IPS DF 6.9 (cell line): ENCODE measurements around the gene MED16.
"Not testable (repeated sequence)": the region's sequence is repeated elsewhere in the genome, so short reads cannot be mapped to it uniquely, and the experiment has no call there.

Source experiments
- DNase-seq: peaks from one replicate; pipeline ENCODE4 v3.0.0-alpha.2; 2013; ENCODE audit warnings: low read depth, low spot score
- H3K27ac ChIP-seq: one replicate; pipeline ENCODE4 v1.5.1; 2013; ENCODE audit warnings: low read length, control low read depth
- H3K27me3 ChIP-seq: 2 replicates; pipeline ENCODE4 v1.6.1; 2013; ENCODE audit warnings: mild to moderate bottlenecking, low read length; ENCODE audit not compliant: control insufficient read depth, insufficient read depth
- H3K36me3 ChIP-seq: 2 replicates; pipeline ENCODE4 v1.6.1; 2013; ENCODE audit warnings: low read length; ENCODE audit not compliant: control insufficient read depth, insufficient read depth
- H3K4me1 ChIP-seq: 2 replicates; pipeline ENCODE4 v1.6.1; 2013; ENCODE audit warnings: low read length; ENCODE audit not compliant: control insufficient read depth, insufficient read depth
- H3K4me3 ChIP-seq: 2 replicates; pipeline ENCODE4 v1.5.1; 2013; ENCODE audit warnings: mild to moderate bottlenecking, low read length
- H3K9me3 ChIP-seq: 2 replicates; pipeline ENCODE4 v1.6.1; 2013; ENCODE audit warnings: low read length, inconsistent platforms; ENCODE audit not compliant: control insufficient read depth, insufficient read depth
- WGBS: extraction: QIAGEN DNeasy Blood & Tissue Kit; methylation state at CpG from one replicate; pipeline ENCODE4 v1.1.7; 2013; ENCODE audit warnings: mixed read lengths, missing lambda C conversion rate; ENCODE audit not compliant: insufficient read length, insufficient coverage; 5-methylcytosine and 5-hydroxymethylcytosine counted together

MED16 gene

GRCh38 chr19:861141-861755 lies 31.7 kb downstream of the MED16 start:
- Histone ChIP-seq H3K4me3 (peak overlapping the region; percentile 8; the same call in 1 of the 2 replicates), H3K4me1 (peaks cover 7% of the 10 kb centered on the region; the same call in 1 of the 2 replicates), H3K36me3 (no peaks in the 10 kb centered on the region), H3K27me3 (no peaks in the 10 kb centered on the region; the same call in 1 of the 2 replicates), H3K9me3 (no peaks in the 10 kb centered on the region), H3K27ac (no peak overlapping the region)
- WGBS = no CpG with 5 or more reads among the region's 35 CpGs
- DNase-seq = no peak

DNA sequence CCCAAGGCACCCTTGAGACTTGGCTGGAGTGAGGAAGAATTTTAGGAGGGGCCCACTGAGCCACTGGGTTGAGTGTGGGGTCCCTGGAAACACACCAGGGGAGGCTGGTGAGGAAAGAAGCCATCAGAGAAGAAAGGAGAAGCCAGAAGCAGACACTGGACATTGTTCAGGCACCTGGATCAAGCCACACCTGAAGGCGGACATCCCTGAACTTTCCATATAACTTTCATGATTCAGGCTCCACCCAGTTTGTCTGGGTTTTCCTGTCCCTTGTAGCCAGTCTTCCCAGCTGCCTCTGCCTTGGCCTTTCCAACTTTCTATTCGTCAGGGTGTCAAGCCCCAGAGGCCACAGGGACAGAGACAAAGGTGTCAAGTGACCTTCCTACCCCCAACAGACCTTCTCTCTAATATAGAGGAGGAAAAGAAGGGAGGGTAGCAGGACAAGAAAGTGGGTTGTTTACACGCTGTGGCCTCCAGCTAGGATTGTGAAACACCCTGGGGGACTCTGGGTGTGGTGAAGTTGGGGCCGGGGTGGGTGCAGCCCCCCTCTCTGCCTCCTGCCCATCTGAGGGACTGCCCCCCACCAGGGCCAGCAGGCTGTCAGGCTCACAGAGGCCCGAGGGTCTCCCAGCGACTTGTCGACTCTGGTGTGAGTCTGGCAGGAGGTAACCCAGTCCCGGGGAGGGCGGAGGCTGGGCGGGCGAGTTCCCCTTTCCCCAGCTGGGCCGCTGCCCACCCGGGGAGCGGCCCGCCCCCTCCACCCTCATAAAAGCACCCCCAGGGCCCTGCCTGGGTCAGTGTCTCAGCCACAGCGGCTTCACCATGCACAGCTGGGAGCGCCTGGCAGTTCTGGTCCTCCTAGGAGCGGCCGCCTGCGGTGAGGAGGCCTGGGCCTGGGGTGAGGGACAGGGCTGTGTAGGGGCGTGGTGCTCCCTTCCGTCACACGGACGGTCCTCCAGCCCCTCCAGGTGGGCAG lies 33.8 kb downstream of the MED16 start, which contains the start of gene CFD:
CFD (plus strand) TSS at position 797 of the 976 bp plus-strand sequence; CDS start at position 823, 26 bp downstream.
- H3K4me1 ChIP-seq = peaks cover 6% of the 10 kb centered on the region; the same call in 1 of the 2 replicates

DNA sequence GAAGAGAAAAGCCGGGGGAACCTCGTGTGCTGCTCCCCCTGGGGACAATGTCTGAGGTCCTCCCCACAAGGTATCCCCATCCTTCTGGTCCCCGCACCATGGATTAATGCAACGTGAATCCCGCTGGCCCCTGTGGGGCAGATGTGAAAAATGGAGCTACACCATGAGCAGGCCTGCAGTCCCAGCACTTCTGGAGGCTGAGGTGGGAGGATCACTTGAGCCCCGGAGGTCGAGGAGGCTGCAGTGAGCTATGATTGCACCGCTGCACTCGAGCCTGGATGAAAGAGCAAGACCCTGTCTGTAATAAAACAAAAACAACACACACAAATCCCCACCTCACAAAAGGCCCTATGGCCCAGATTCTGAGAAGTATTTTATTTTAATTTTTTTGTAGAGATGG lies 34.7 kb downstream of the MED16 start:
- Histone ChIP-seq H3K4me1 (peaks cover 6% of the 10 kb centered on the region; the same call in 1 of the 2 replicates), H3K9me3 (no peaks in the 10 kb centered on the region), H3K27me3 (no peaks in the 10 kb centered on the region; the same call in 1 of the 2 replicates), H3K4me3 (no peak overlapping the region), H3K36me3 (no peaks in the 10 kb centered on the region), H3K27ac (no peak overlapping the region)
- DNase-seq = no peak
- no CpG with 5 or more reads among the region's 9 CpGs for WGBS

More for the DNA sequence above, 33.8 kb downstream of the MED16 start, which contains the start of gene CFD:
- WGBS = no CpG with 5 or more reads among the region's 24 CpGs
- no peaks in the 10 kb centered on the region; the same call in 1 of the 2 replicates for H3K27me3 ChIP-seq
- no peak for DNase-seq
- H3K27ac ChIP-seq = no peak within 1 kb of the TSS
- H3K36me3 ChIP-seq = no peaks in the 10 kb centered on the region
- H3K9me3 ChIP-seq = no peaks in the 10 kb centered on the region
- H3K4me3 ChIP-seq = peak within 1 kb of the TSS; percentile 61; the same call in 1 of the 2 replicates

GRCh38 chr19:855566-856120 lies 37.3 kb downstream of the MED16 start:
- no peak for DNase-seq
- no CpG with 5 or more reads among the region's 40 CpGs for WGBS
- H3K4me3 ChIP-seq = no peak overlapping the region
- H3K9me3 ChIP-seq = no peaks in the 10 kb centered on the region
- H3K27ac ChIP-seq = no peak overlapping the region
- H3K4me1 ChIP-seq = peaks cover 2% of the 10 kb centered on the region; the same call in 1 of the 2 replicates
- H3K36me3 ChIP-seq = no peaks in the 10 kb centered on the region; the same call in 1 of the 2 replicates
- no peaks in the 10 kb centered on the region; the same call in 1 of the 2 replicates for H3K27me3 ChIP-seq

DNA sequence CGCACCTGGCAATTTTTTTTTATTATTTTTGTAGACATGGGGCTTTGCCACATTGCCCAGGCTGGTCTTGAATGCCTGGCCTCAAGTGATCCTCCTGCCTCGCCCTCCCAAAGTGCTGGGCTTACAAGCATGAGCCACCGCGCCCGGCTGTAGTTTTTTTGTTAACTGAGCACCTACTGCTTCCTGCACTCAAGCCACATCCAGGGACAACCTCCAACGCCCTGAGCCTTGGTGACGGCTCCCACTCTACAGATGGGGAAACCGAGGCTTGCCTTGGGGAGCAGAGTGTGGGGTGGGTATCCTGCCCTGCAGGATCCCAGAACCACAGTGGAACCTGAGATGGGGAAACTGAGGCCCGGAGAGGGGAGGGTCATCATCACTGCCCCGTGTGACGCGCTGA lies 37.8 kb downstream of the MED16 start:
- Histone ChIP-seq H3K27me3 (no peaks in the 10 kb centered on the region; the same call in 1 of the 2 replicates), H3K4me3 (no peak overlapping the region)
- no CpG with 5 or more reads among the region's 12 CpGs for WGBS

DNA sequence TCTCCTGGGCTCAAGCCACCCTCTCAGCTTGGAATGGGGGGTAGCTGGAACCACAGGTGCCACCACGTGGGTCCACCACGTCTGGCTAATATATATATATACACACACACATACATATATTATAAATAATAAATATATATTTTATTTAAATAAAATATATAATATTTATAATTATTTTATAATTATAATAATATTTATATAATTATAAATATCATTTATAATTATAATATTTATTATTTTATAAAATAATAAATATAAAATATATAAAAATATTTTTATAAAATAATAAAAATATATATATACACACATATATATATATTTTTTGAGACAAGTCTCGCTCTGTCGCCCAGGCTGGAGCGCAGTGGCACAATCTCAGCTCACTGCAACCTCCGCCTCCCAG lies 38.4 kb downstream of the MED16 start:
- DNase-seq = no peak
- Histone ChIP-seq H3K4me3 (no peak overlapping the region), H3K4me1 (peaks cover 1% of the 10 kb centered on the region; the same call in 1 of the 2 replicates), H3K9me3 (no peaks in the 10 kb centered on the region), H3K36me3 (no peaks in the 10 kb centered on the region; the same call in 1 of the 2 replicates), H3K27ac (no peak overlapping the region), H3K27me3 (no peaks in the 10 kb centered on the region; the same call in 1 of the 2 replicates)
- no CpG with 5 or more reads among the region's 6 CpGs for WGBS

More for the DNA sequence above, 37.8 kb downstream of the MED16 start:
- Histone ChIP-seq H3K4me1 (peaks cover 2% of the 10 kb centered on the region; the same call in 1 of the 2 replicates), H3K9me3 (no peaks in the 10 kb centered on the region), H3K36me3 (no peaks in the 10 kb centered on the region; the same call in 1 of the 2 replicates), H3K27ac (no peak overlapping the region)
- DNase-seq = no peak

DNA sequence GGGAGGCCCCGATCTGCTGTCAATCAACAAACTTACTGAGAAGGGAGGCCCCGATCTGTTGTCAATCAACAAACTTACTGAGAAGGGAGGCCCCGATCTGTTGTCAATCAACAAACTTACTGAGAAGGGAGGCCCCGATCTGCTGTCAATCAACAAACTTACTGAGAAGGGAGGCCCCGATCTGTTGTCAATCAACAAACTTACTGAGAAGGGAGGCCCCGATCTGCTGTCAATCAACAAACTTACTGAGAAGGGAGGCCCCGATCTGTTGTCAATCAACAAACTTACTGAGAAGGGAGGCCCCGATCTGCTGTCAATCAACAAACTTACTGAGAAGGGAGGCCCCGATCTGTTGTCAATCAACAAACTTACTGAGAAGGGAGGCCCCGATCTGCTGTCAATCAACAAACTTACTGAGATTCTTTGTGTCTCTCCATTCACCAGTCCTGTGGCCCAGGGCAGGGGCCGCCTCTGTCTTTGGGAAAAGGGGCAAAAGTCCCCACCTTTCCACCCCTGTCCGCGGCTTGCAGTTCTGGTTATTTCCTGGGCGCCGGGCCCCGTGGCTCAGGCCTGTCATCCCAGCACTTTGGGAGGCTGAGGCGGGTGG lies 39.3 kb downstream of the MED16 start:
- not testable (repeated sequence) for H3K36me3 ChIP-seq, H3K4me1 ChIP-seq, DNase-seq, H3K27me3 ChIP-seq, H3K4me3 ChIP-seq, H3K9me3 ChIP-seq, H3K27ac ChIP-seq
- no CpG with 5 or more reads among the region's 17 CpGs for WGBS

DNA sequence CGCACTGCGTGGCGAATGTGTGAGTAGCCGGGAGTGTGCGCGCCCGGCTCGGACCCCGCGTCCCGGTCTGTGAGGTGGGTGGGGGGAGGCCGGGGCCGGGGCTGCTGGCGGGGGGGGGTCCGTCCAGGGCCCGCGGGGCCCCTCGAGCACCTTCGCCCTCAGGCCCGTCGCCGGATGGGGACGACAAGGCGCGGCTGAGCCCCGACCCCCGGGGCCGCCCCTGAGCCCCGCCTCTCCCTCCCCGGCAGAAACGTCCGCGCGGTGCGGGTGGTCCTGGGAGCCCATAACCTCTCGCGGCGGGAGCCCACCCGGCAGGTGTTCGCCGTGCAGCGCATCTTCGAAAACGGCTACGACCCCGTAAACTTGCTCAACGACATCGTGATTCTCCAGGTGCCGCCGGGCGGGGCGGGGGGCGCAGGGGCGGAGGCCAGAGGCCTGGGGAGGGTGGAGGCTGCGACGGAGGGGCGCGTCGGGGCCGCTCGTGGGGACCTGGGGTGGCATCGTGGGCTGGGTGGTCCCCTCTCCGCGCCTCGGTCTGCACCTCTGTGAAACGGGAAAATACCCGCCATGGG lies 39.9 kb downstream of the MED16 start:
- Histone ChIP-seq H3K27me3 (no peaks in the 10 kb centered on the region), H3K27ac (no peak overlapping the region), H3K9me3 (no peaks in the 10 kb centered on the region), H3K4me3 (no peak overlapping the region), H3K4me1 (no peaks in the 10 kb centered on the region; the same call in 1 of the 2 replicates), H3K36me3 (no peaks in the 10 kb centered on the region; the same call in 1 of the 2 replicates)
- no peak for DNase-seq
- no CpG with 5 or more reads among the region's 67 CpGs for WGBS

- Histone ChIP-seq H3K27me3 (no peaks in the 10 kb centered on the region), H3K27ac (no peak within 1 kb of the TSS), H3K36me3 (no peaks in the 10 kb centered on the region; the same call in 1 of the 2 replicates), H3K4me3 (no peak within 1 kb of the TSS), H3K9me3 (no peaks in the 10 kb centered on the region), H3K4me1 (no peaks in the 10 kb centered on the region; the same call in 1 of the 2 replicates)
- DNase-seq = no peak
- WGBS = no CpG with 5 or more reads among the region's 55 CpGs
These were observed 40.6 kb downstream of the MED16 start, which contains the start of gene ELANE for GRCh38 chr19:852136-853013. Gene ELANE (plus strand): TSS chr19:852303. CDS start chr19:852329, 26 bp downstream.
